Activated T-cell treated with anti-CD3 and anti-CD28 coated beads for 24 hours (primary cell): ENCODE results near the gene DDX21.
"Not testable (repeated sequence)": the region's sequence is repeated elsewhere in the genome, so short reads cannot be mapped to it uniquely, and the experiment has no call there.

Experiments used
- DNase-seq: peaks from one replicate; pipeline ENCODE4 v3.0.0-alpha.2; 2020; ENCODE audit warnings: low read depth

Gene DDX21

GRCh38 chr10:68955832-68956532 lies at the start of gene DDX21:
Gene DDX21 (plus strand): TSS chr10:68956170. CDS start chr10:68956226, 56 bp downstream.
- DNase-seq = peak; percentile 85

DNA sequence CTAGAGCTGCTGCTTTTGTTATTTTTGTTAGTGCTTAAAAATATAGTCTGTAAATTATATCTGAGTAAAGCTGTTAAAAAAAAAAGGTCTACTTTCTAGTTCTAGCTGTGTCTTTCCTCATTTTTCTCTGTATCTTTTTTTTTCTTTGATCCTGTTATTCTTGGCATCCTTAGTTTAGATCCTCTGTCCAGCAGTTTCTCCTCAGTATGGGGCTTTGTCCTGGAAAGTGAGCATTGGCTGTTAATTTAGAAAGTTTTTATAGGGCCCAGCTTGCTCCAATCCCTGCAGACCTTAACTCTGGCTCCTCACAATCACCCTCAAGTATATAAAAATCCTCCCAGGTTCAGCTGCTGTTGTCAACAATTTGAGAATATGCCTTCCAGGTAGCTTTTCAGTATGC lies 31.4 kb upstream of the DDX21 start:
- DNase-seq = no peak

GRCh38 chr10:68925489-68925888 lies 30.5 kb upstream of the DDX21 start:
- no peak for DNase-seq

DNA sequence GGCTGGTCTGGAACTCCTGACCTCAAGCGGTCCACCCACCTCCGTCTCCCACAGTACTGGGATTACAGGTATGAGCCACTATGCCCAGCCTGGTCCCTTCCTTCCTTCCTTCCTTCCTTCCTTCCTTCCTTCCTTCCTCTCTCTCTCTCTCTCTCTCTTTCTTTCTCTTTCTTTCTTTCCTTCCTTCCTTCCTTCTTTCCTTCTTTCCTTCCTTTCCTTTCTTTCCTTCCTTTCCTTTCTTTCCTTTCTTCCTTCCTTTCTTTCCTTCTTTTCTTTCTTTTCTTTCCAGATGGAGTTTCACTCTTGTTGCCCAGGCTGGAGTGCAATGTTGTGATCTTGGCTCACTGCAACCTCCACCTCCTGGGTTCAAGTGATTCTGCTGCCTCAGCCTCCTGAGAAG lies 26.8 kb upstream of the DDX21 start:
- DNase-seq = not testable (repeated sequence)

DNA sequence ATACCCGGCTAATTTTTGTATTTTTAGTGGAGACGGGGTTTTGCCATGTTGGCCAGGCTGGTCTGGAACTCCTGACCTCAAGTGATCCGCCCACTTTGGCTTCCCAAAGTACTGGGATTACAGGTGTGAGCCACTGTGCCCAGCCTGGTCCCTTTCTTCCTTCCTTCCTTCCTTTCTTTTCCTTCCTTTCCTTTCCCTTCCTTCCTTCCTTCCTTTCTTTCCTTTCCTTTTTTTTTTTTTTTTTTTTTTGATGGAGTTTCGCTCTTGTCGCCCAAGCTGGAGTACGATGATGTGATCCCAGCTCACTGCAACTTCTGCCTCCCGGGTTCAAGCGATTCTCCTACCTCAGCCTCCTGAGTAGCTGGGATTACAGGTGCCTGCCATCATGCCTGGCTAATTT lies 26.1 kb upstream of the DDX21 start:
- not testable (repeated sequence) for DNase-seq

DNA sequence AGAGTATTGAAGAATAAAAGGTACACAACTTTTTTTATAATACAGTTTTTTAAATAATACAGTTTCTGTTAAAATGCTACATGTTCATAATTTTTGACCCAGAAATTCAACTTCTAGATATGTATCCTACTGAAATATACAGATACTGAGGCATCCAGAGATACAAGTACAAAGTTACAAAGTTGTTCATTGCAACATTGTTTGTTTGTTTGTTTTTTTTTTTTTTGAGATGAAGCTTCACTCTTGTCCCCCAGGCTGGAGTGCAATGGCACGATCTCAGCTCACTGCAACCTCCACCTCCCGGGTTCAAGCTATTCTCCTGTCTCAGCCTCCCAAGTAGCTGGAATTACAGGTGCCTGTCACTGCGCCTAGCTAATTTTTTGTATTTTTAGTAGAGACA lies 23.1 kb upstream of the DDX21 start:
- not testable (repeated sequence) for DNase-seq

DNA sequence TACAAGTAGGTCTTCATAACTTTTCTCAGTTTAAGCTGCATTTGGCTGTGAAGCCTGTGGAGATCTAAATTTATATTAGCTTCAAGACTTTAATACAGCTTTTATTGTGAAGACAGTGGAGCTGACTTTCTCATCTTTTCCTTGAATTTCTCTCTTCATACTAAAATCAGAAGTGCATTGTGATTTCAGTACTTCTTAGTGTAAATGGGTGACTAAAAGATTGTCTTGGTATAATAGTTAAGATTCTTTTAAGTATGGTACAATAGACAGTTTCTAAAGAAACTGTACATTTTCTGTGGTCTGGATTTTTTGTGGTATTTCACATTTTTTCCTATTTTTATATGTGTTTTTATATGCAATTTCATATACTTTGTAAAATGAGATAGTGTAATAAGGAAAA lies 21.0 kb upstream of the DDX21 start:
- no peak for DNase-seq

GRCh38 chr10:68938117-68938516 lies 17.9 kb upstream of the DDX21 start:
- no peak for DNase-seq

DNA sequence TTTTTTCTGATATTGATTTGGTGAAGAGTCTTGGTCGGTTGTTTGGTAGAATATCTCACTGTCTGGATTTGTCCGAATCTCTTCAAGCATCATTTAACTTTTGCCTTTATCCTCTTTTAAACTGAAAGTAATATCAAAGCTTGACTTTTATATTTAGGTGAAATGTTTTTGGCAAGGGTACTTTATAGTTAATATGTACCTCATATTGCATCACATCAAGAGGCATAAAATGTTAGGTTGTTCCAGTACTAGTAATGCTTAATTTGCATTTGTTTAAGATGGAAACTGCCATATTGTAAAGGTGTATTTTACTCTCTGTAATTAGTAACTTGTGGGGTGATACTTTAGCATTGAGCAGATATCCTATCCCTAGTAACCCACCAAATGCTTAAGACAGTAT lies 17.1 kb upstream of the DDX21 start:
- DNase-seq = no peak

DNA sequence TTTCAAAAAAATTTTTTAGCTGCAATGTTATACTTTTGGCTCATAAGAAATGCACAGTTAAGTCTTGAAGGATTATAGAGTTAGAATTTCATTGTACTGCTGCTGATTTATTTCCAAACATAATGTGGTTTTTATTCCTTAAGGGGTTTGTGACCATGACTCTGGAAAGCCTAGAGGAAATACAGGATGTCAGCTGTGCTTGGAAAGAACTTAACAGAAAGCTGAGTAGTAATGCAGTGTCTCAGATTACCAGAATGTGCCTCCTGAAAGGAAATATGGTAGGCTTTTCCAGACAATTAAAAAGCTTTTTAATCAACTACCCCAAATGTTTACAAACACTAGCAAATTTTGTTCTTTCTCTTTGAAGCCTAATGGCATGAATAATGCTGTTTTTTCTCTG lies 15.1 kb upstream of the DDX21 start:
- DNase-seq = not testable (repeated sequence)

DNA sequence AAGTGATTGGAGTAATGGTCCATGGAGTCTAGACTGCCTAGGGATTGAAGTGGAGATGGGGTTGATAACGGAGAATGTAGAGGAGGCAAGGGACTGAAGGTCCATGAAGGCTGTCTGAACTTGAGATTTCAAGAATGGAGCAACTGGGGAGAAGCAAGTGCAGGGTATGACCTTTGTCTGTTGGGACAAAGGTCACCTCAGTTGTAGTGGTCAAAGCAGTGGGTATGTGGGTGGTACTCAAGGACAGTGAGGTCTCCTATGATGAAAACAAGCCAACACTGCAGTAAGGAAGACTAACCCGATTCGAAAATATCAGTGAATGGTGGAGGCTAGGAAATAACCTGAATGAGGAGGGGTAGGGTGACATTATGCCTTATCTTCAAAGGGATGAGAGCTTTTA lies 5.4 kb upstream of the DDX21 start:
- no peak for DNase-seq

- DNase-seq = no peak
These were observed 1.1 kb upstream of the DDX21 start for GRCh38 chr10:68954904-68955303.

DNA sequence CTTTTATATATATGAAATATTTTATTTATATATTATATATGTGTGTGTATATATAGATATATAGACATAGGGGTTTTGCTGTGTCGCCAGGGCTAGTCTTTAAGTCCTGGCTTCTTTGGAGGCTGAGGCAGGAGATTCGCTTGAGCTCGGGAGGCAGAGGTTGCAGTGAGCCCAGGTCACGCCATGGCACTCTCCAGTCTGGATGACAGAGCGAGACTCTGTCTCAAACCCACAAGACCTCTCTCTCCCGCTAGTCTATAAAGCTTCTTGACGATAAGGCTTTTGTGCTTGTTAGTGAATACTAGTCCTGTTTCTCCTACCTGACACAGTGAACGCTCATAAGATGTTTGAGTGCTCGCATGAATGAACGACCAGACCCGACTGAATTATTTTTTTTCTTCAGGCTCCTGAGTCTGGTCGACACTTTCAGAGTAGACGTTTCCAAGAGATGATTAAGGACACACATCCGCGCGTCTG lies 577 bp upstream of the DDX21 start:
- DNase-seq = no peak

DNA sequence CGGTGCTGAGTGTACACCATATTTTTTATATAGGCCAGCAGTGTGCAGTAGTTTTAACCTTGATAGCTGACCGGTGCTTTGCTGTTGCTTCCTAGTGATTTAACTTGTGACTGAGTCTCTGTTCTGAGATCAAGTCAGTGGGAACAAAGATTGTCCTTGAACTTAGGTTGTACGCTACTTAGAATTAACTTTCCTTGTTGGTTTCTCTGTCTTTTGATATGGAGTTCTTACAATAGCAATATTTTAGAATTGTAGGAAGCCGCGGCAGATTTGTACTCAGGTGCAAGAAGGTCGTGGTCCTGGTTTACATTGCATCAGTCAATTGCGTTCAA lies 1.3 kb downstream of the DDX21 start:
- DNase-seq = no peak

DNA sequence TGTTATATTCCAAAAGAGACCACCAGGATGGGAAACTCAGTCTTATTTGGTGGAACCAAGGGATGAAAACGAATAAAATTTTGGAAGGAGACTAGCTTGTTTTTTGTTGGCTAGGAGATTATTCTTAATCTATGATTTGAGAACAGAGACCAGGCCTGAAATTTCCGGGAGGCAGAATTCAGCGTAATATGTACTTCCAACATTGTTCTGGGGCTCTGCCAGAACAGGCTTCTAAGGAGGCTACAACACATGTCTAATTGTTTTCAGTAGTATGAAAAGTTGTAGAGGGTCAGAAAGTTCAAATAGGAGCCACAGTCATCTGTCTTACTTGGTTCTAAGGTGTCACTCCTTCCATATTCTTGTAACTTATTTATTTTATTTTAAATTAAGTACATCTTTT lies 1.7 kb downstream of the DDX21 start:
- no peak for DNase-seq

DNA sequence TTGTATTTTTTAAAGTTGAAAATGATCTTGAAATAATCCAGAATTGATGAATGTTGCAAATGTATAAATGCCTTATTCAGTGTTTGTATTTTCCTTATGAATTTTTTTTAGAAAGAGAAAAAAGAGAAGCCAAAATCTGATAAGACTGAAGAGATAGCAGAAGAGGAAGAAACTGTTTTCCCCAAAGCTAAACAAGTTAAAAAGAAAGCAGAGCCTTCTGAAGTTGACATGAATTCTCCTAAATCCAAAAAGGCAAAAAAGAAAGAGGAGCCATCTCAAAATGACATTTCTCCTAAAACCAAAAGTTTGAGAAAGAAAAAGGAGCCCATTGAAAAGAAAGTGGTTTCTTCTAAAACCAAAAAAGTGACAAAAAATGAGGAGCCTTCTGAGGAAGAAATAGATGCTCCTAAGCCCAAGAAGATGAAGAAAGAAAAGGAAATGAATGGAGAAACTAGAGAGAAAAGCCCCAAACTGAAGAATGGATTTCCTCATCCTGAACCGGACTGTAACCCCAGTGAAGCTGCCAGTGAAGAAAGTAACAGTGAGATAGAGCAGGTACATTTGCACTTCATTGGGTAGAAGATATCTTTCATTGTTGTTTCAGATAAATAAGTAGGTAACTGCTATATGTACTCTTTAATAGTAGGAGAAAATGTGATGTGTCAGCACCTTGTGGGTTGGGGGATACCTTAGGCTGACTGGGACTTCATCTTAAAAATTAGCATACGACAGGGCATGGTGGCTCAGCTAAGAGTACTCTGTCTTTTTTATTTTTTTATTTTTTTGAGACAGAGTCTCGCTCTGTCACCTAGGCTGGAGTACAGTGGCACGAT lies 3.9 kb downstream of the DDX21 start:
- no peak for DNase-seq

- no peak for DNase-seq
These were observed 7.2 kb downstream of the DDX21 start for GRCh38 chr10:68963151-68963550.

- no peak for DNase-seq
These were observed 18.0 kb downstream of the DDX21 start for GRCh38 chr10:68973975-68974374.

DNA sequence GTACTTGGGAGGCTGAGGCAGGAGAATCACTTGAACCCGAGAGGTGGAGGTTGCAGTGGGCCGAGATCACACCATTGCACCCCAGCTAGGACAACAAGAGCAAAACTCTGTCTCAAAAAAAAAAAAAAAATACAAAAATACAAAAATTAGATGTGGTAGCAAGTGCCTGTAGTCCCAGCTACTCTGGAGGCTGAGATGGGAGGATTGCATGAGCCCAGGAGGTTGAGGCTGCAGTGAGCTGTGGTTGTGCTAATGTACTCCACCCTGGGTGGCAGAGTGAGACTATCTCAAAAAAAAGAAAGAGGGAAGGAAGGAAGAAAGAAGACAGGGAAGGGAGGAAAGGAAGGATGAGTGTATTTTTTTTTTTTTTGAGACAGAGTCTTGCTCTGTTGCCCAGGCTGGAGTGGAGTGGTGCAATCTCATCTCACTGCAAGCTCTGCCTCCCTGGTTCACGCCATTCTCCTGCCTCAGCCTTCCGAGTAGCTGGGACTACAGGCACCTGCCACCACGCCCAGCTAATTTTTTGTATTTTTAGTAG lies 20.0 kb downstream of the DDX21 start:
- DNase-seq = not testable (repeated sequence)

DNA sequence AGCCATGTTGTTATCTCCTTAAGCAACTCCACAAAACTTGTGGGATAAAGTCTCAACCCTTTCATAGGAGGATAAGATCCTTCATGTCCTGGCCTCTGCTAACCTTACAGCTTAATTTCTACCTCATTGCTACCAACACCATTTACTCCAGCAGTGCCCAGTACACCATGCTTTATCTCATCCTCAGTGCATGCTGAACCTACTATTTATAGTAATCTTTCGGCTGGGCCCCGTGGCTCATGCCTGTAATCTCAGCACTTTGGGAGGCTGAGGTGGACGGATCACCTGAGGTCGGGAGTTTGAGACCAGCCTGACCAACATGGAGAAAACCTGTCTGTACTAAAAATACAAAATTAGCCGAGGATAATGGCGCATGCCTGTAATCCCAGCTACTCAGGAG lies 23.8 kb downstream of the DDX21 start:
- DNase-seq = not testable (repeated sequence)

GRCh38 chr10:68981074-68981473 lies 25.1 kb downstream of the DDX21 start:
- DNase-seq = no peak

DNA sequence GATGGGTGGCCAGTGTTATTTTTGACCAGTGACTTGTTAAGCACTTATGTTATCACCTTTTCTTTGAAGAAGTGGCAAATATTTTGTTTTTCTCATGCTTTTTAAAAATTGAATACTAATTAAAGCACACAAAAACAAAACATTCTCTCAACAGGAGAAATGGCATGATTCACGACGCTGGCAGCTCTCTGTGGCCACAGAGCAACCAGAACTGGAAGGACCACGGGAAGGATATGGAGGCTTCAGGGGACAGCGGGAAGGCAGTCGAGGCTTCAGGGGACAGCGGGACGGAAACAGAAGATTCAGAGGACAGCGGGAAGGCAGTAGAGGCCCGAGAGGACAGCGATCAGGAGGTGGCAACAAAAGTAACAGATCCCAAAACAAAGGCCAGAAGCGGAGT lies 26.4 kb downstream of the DDX21 start:
- DNase-seq = no peak

- DNase-seq = no peak
These were observed 31.6 kb downstream of the DDX21 start for GRCh38 chr10:68987611-68988010.
